H1 (cell line): ENCODE data around the gene SLC25A26. TPM values are rescaled to one million over a fixed set of nuclear protein-coding genes. Genes with fewer than 3 reads are reported as not detected.

Experiments used
- CTCF ChIA-PET: fragments of 300-600 bp; sonication (Branson Sonifier 250); formaldehyde crosslinking; loops from one replicate; lab custom pipeline; 2021; ENCODE audit not compliant: partially characterized antibody; lab: Charles Lee
- POLR2A ChIA-PET: fragments of 300-600 bp; sonication (Branson Sonifier 250); formaldehyde crosslinking; loops from one replicate; lab custom pipeline; 2021; ENCODE audit warnings: inconsistent platforms; ENCODE audit not compliant: partially characterized antibody; lab: Charles Lee
- DNase-seq, 2 experiments: peaks; one replicate each; pipeline versions ENCODE4 v3.0.0 to v3.0.0-alpha.2; 2010 to 2022; ENCODE audit warnings: low spot score in 2 of 2, low read depth in 1 of 2, mixed read lengths in 1 of 2
- FAIRE-seq: peaks from 2 replicates; lab custom pipeline; 2011; peaks lifted over from hg19 to GRCh38; lab: Jason Lieb, UNC
- H2AFZ ChIP-seq: 2 replicates; pipeline ENCODE4 v1.8.1; 2012; ENCODE audit warnings: low read length, inconsistent platforms
- H2AK5ac ChIP-seq: 2 replicates; pipeline ENCODE4 v1.6.1; 2013; ENCODE audit warnings: low read depth, low read length
- H2BK120ac ChIP-seq: replicated peaks from 2 replicates; pipeline ENCODE3; 2013; ENCODE audit warnings: low read depth, low read length, inconsistent platforms
- H2BK12ac ChIP-seq: 2 replicates; pipeline ENCODE4 v1.6.1; 2013; ENCODE audit warnings: low read depth, low read length
- H2BK15ac ChIP-seq: 2 replicates; pipeline ENCODE4 v1.6.1; 2013; ENCODE audit warnings: low read length
- H2BK20ac ChIP-seq: 2 replicates; pipeline ENCODE4 v1.6.1; 2013; ENCODE audit warnings: low read length
- H2BK5ac ChIP-seq: 2 replicates; pipeline ENCODE4 v1.6.1; 2013; ENCODE audit warnings: low read depth, low read length
- H3K14ac ChIP-seq: 2 replicates; pipeline ENCODE4 v1.6.1; 2013; ENCODE audit warnings: inconsistent platforms; ENCODE audit not compliant: insufficient read length
- H3K18ac ChIP-seq: 2 replicates; pipeline ENCODE4 v1.6.1; 2013; ENCODE audit warnings: low read length; ENCODE audit errors: extremely low read depth
- H3K23ac ChIP-seq: 2 replicates; pipeline ENCODE4 v1.6.1; 2013; ENCODE audit warnings: inconsistent platforms; ENCODE audit not compliant: insufficient read length
- H3K23me2 ChIP-seq: 2 replicates; pipeline ENCODE4 v1.6.1; 2013; ENCODE audit warnings: low read depth, low read length
- H3K27ac ChIP-seq: 2 replicates; pipeline ENCODE4 v1.6.1; 2011; ENCODE audit warnings: low read depth, low read length, inconsistent platforms
- H3K27me3 ChIP-seq, 4 experiments: replicated peaks in 1 of 4; 1 replicate in 1 of 4; 2 replicates in 3 of 4; pipeline versions ENCODE4 v1.6.1 to v1.8.1; 2011 to 2013; ENCODE audit warnings: low read length in 3 of 4, mild to moderate bottlenecking in 3 of 4, inconsistent platforms in 2 of 4, mixed read lengths in 2 of 4, moderate library complexity in 1 of 4; ENCODE audit not compliant: control insufficient read depth in 3 of 4, insufficient read depth in 3 of 4; ENCODE audit errors: extremely low read depth in 1 of 4
- H3K36me3 ChIP-seq, 4 experiments: 2 replicates each; pipeline versions ENCODE4 v1.6.1 to v1.8.1; 2011 to 2013; ENCODE audit warnings: mild to moderate bottlenecking in 4 of 4, low read length in 3 of 4, moderate library complexity in 2 of 4, control low read depth in 1 of 4, inconsistent platforms in 1 of 4; ENCODE audit not compliant: insufficient read depth in 4 of 4, control insufficient read depth in 2 of 4
- H3K4ac ChIP-seq: replicated peaks from 2 replicates; pipeline ENCODE3; 2013; ENCODE audit warnings: low read length, low read depth, mixed read lengths, inconsistent platforms; ENCODE audit not compliant: insufficient read length
- H3K4me1 ChIP-seq, 4 experiments: replicated peaks in 1 of 4; 1 replicate in 1 of 4; 2 replicates in 3 of 4; pipeline versions ENCODE4 v1.6.1 to v1.8.1; 2011 to 2013; ENCODE audit warnings: low read length in 3 of 4, inconsistent platforms in 2 of 4, mixed read lengths in 1 of 4; ENCODE audit not compliant: insufficient read depth in 4 of 4, control insufficient read depth in 3 of 4
- H3K4me2 ChIP-seq, 2 experiments: 2 replicates each; pipeline versions ENCODE4 v1.6.1 to v1.8.1; 2011 to 2013; ENCODE audit warnings: low read depth in 2 of 2, low read length in 2 of 2, control low read depth in 1 of 2, inconsistent platforms in 1 of 2, mild to moderate bottlenecking in 1 of 2; ENCODE audit not compliant: insufficient read depth in 1 of 2
- H3K4me3 ChIP-seq, 4 experiments: fragments of 200-600, 300-600 bp in 1 of 4; sonication (generic), shearing (Covaris generic), sonication (Bioruptor Twin) in 1 of 4; 2 replicates each; pipeline versions ENCODE4 v1.5.1 to v1.8.1; 2011 to 2016; ENCODE audit warnings: low read length in 4 of 4, low read depth in 3 of 4, control low read depth in 2 of 4, inconsistent platforms in 2 of 4, mild to moderate bottlenecking in 2 of 4, mixed read lengths in 1 of 4, moderate library complexity in 1 of 4; ENCODE audit not compliant: insufficient read depth in 2 of 4; ENCODE audit errors: extremely low read depth in 1 of 4
- H3K56ac ChIP-seq: replicated peaks from 2 replicates; pipeline ENCODE3; 2013; ENCODE audit warnings: low read depth, mild to moderate bottlenecking, mixed read lengths, low read length, inconsistent platforms; ENCODE audit not compliant: insufficient read length
- H3K79me1 ChIP-seq: 2 replicates; pipeline ENCODE4 v1.6.1; 2013; ENCODE audit warnings: low read depth, low read length, control low read depth
- H3K79me2 ChIP-seq, 2 experiments: 2 replicates each; pipeline versions ENCODE4 v1.6.1 to v1.8.1; 2012 to 2013; ENCODE audit warnings: low read length in 2 of 2, mild to moderate bottlenecking in 2 of 2, inconsistent platforms in 1 of 2; ENCODE audit not compliant: insufficient read depth in 2 of 2, control insufficient read depth in 1 of 2
- H3K9ac ChIP-seq, 4 experiments: replicated peaks in 1 of 4; 1 replicate in 1 of 4; 2 replicates in 3 of 4; pipeline versions ENCODE4 v1.6.1 to v1.8.1; 2011 to 2013; ENCODE audit warnings: low read depth in 3 of 4, low read length in 3 of 4, control low read depth in 2 of 4, mild to moderate bottlenecking in 2 of 4, moderate library complexity in 2 of 4, inconsistent platforms in 1 of 4; ENCODE audit errors: extremely low read depth in 1 of 4
- H3K9me3 ChIP-seq, 2 experiments: 2 replicates each; pipeline versions ENCODE4 v1.6.1 to v1.8.1; 2012 to 2013; ENCODE audit warnings: mild to moderate bottlenecking in 2 of 2, moderate library complexity in 2 of 2, control low read depth in 1 of 2, inconsistent platforms in 1 of 2, low read depth in 1 of 2, low read length in 1 of 2, mixed read lengths in 1 of 2; ENCODE audit not compliant: insufficient read depth in 2 of 2
- H4K20me1 ChIP-seq, 2 experiments: replicated peaks in 1 of 2; 2 replicates each; pipeline versions ENCODE3 to v1.8.1; 2011 to 2013; ENCODE audit warnings: inconsistent platforms in 2 of 2, low read length in 2 of 2, mild to moderate bottlenecking in 1 of 2; ENCODE audit not compliant: insufficient read depth in 2 of 2, control insufficient read depth in 1 of 2
- H4K5ac ChIP-seq: 2 replicates; pipeline ENCODE4 v1.6.1; 2013; ENCODE audit warnings: low read length, low read depth, mixed read lengths, inconsistent platforms; ENCODE audit not compliant: insufficient read length
- H4K8ac ChIP-seq: 2 replicates; pipeline ENCODE4 v1.8.0; 2013; ENCODE audit warnings: mild to moderate bottlenecking, moderate library complexity, low read length, inconsistent platforms; ENCODE audit not compliant: insufficient read depth; ENCODE audit errors: extremely low read depth
- H4K91ac ChIP-seq: replicated peaks from 2 replicates; pipeline ENCODE3; 2013; ENCODE audit warnings: low read length, mixed read lengths, inconsistent platforms; ENCODE audit not compliant: insufficient read length
- BRCA1 ChIP-seq: IDR thresholded peaks from 2 replicates; pipeline ENCODE4 v1.6.1; 2012; ENCODE audit warnings: low read depth, low read length, improper control_type of control experiment
- WGBS, 2 experiments: shearing (Covaris generic) in 1 of 2; methylation state at CpG; one replicate each; pipeline versions ENCODE4 v1.1.6 to v1.1.7; 2013 to 2015; ENCODE audit warnings: low lambda C conversion rate in 2 of 2, mixed read lengths in 2 of 2, inconsistent platforms in 1 of 2, low coverage in 1 of 2, missing lambda C conversion rate in 1 of 2; ENCODE audit not compliant: insufficient replicate concordance in 2 of 2, insufficient coverage in 1 of 2, insufficient read length in 1 of 2; ENCODE audit errors: extremely low coverage in 1 of 2, missing lambda C conversion rate in 1 of 2; 5-methylcytosine and 5-hydroxymethylcytosine counted together
- polyA plus RNA-seq, 7 experiments: library from polyadenylated mRNA; depleted of rRNA in 3 of 7; stranded (reverse) in 5 of 7; unstranded in 2 of 7; fragments of >200 nt in 5 of 7; fragments of 200-250 nt in 2 of 7; gene quantifications; 1 replicate in 5 of 7; 2 replicates in 1 of 7; 4 replicates in 1 of 7; pipeline versions ENCODE4 v1.2.1 to v1.2.3, GENCODE V29; 2011 to 2013; ENCODE audit warnings: missing spikeins in 2 of 7, mixed read lengths in 2 of 7
- total RNA-seq: library from RNA; stranded (reverse); fragmentation: NEBNext Ultra II Directional; extraction: Animal tissue kit (Norgen Biotek cat#: 25700); gene quantifications from 2 replicates; pipeline ENCODE4 v1.2.1, GENCODE V29; 2021

Gene SLC25A26
- total and polyA plus RNA-seq, 2 of the 8 experiments (the other 6 are each of a cell fraction or from before 2014, with no cell fraction given), result 30.0 to 37.0 TPM

DNA sequence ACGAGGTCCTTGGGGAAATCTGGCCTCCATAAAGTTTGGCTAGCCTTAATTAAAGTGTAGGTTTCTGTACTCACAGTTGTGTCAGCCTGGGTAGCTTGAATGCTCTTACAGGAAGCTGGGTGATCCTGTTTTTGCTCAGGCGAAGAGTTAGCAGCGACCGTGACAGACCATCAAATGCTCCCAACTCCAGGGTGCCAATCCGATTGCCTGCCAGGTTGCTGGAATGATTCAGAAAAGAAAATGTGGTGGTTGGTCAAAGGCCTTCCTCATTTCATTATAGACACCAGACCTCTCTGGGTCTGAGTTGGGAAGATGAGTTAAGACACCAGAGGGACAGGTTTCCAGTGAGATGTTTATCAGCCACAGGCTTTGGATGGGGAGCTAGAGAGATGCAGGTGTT is 194.0 kb downstream of the SLC25A26 start:
- H2AK5ac ChIP-seq, result no peak overlapping the region
- peaks cover 28% of the 10 kb centered on the region for H3K79me1 ChIP-seq
- H3K23me2 ChIP-seq, result no peaks in the 10 kb centered on the region
- peaks cover 11 to 15% of the 10 kb centered on the region in 2 experiments for H4K20me1 ChIP-seq
- peaks cover 40 to 70% (median 60%) of the 10 kb centered on the region in 4 experiments for H3K36me3 ChIP-seq
- 99% methylated on average over 5 of the region's 5 CpGs; no CpG with 5 or more reads in 1 of the 2 experiments for WGBS, 2 experiments
- H3K14ac ChIP-seq, result no peak overlapping the region
- H3K79me2 ChIP-seq, result peaks cover 0 to 73% of the 10 kb centered on the region in 2 experiments; a peak in 3 of 4 replicates
- no peak overlapping the region for H2BK12ac ChIP-seq
- no peak overlapping the region for H4K5ac ChIP-seq
- FAIRE-seq (no peak), DNase-seq (no peak)
- H3K23ac ChIP-seq, result no peak overlapping the region
- ChIA-PET POLR2A (interaction anchor here (0.6 kb wide), 1 partner anchor 178 kb away, joined by 3 read pairs; no protein-coding TSS in a partner anchor), CTCF (interaction anchor here (0.9 to 1.8 kb wide), 5 partner anchors 9 to 401 kb away, joined by 3 to 6 read pairs (median 3); no protein-coding TSS in a partner anchor)
- H2BK15ac ChIP-seq, result no peak overlapping the region
- H2BK5ac ChIP-seq, result no peak overlapping the region
- H3K27ac ChIP-seq, result no peak overlapping the region
- H4K8ac ChIP-seq, result no peak overlapping the region
- H3K18ac ChIP-seq, result no peak overlapping the region
- no peaks in the 10 kb centered on the region for H3K9me3 ChIP-seq
- H3K4me2 ChIP-seq, result no peak overlapping the region
- H3K4me1 ChIP-seq, result peaks cover 4 to 20% (median 7%) of the 10 kb centered on the region in 4 experiments; a peak in 5 of 7 replicates
- TF ChIP-seq BRCA1, result no peak
- H4K91ac ChIP-seq, result no peak overlapping the region
- H3K27me3 ChIP-seq, result no peaks in the 10 kb centered on the region
- no peak overlapping the region for H2BK120ac ChIP-seq
- H3K4me3 ChIP-seq, result no peak overlapping the region
- no peak overlapping the region for H2AFZ ChIP-seq
- no peak overlapping the region for H3K56ac ChIP-seq
- no peak overlapping the region for H3K9ac ChIP-seq
- no peak overlapping the region for H2BK20ac ChIP-seq
- H3K4ac ChIP-seq, result no peak overlapping the region
